Renal pelvis (tissue), 4 donors: ENCODE results near the gene ETFRF1. TPM values are rescaled to one million over a fixed set of nuclear protein-coding genes. Genes with fewer than 3 reads are reported as not detected.

Experiments used
- DNase-seq: peaks from one replicate; pipeline ENCODE4 v3.0.0-alpha.2; 2013
- polyA plus RNA-seq, 3 donors: library from polyadenylated mRNA; unstranded; fragments of 120-200 nt; gene quantifications; one replicate each; pipeline ENCODE4 v1.2.1, GENCODE V29; 2013; ENCODE audit not compliant: insufficient read length in 3 of 3

The ETFRF1 gene
- polyA plus RNA-seq, 3 donors = 37.1 to 40.2 (median 39.0) TPM

- no peak for DNase-seq
Measured at GRCh38 chr12:25200703-25201102, 5.7 kb downstream of the ETFRF1 start.

DNA sequence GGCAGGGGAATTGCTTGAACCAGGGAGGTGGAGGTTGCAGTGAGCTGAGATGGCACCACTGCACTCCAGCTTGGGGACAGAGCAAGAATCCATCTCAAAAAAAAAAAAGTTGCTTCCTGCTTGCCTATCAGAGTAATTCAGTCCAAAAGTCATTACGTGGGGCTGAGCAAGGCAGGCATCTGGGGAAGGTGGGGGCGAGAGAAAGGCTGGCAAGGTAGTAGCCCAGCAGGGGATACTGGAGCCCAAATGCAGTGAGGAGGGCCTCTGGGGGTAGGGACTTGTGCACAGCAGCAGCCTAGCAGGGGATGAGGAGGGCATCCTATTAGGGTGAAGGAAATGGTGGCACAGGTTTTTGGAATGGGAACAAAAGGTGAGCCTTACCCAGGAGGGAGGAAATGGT lies 7.1 kb downstream of the ETFRF1 start:
- DNase-seq = no peak

GRCh38 chr12:25207411-25207810 lies 12.4 kb downstream of the ETFRF1 start:
- DNase-seq = no peak

DNA sequence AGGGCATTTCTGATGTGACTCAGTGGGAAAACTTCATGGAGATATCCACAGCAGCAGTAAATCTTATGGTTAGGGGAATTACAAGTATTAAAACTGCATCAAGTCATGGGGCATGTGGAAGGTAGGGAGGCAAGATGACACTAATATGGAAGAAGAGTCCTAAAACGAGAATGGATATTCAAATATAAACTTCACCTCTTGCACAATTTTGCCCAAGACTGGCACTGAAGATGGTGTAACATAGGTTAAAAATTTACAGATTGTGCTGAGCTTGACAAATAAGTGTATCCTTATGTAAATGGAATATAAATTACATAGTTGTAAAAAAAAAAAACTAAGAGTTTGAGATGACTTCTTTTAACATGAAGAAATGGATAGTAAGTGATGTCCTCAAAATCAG lies 12.8 kb downstream of the ETFRF1 start:
- no peak for DNase-seq

GRCh38 chr12:25208554-25208953 lies 13.5 kb downstream of the ETFRF1 start:
- no peak for DNase-seq

GRCh38 chr12:25213338-25213737 lies 18.3 kb downstream of the ETFRF1 start:
- no peak for DNase-seq

- no peak for DNase-seq
Measured at GRCh38 chr12:25236190-25236589, 41.2 kb downstream of the ETFRF1 start.

- no peak for DNase-seq
Measured at GRCh38 chr12:25236626-25237025, 41.6 kb downstream of the ETFRF1 start.

DNA sequence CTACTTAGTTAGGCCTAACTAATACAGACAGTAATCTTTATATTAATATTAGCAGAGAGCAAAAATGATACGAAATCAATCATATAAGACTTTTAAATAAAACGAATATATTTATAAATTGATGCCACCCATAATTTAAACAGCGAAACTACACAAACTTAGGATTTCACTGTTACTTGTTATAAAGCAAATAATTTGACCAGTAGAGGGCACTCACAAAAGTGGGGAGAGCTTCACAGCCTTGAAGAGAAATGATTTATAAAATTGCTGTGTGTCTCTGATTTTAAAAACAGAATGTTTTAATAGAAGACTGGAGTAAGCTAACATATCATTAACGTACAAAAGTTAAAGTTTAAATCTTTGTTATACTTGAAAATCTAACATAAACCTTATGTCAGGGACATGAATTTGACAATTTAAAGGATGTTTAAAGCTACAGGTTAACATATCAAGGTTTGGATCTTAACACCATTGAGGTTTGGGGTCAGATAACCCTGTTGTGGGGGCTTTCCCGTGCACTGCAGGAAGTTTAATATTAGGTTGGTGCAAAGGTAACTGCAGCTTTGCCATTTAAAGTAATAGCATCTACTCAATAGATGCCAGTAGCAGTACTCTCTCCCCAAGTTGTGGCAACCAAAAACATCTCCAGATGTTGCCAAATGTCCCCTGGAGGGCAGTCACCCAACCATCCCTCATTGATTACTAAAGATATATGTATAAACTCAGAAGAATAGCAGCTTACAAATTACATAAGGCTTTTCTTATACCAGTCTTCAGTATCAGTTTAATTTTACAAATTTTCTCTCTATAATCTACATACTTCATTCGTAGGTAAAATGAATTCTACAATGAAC lies 46.4 kb downstream of the ETFRF1 start:
- DNase-seq = peak; percentile 27

DNA sequence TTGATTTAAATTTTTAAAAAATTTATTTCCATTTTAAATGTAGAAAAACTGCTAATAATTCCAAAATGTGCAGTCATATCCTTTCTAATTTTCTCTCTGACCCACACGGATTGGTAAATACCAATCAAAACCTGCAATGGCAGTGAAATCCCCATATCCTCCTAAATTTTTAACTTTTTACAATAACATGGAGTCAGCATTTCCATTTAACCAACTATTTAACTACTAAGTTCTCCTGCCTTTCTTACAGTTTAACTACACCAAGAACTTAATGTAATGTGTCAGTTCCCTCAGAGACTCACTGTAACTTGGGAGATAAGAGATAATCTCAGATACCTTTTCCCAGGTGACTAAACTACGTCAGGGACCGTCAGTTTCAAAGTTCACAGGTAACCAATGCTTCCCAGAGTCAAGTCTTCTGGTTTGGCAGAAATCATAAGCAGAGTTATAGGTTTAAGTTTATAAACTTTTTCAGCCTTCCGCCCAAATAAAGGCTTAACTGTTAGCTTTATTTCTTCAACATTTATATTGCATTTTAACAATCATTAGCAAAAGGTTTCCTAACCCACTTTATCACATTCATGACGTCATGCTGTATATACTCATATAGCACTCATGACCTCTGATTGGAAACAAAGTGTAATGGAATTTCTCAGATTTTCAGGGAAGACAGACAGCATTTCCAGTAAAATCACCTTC lies 48.1 kb downstream of the ETFRF1 start:
- DNase-seq = no peak

DNA sequence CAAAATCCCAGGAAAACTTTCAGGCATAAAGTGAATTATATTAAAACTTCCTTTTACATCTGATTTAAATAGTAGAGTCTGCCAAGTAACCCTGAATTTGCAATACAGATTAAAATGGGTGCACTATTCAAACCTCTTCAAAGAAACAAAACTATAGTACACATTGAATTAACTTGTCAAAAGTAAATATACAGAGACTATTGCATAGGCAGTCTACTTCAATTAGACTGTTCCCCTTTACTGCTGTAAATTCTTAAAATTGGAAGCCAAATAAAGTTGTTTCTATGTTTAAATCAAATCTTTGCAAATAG lies 48.6 kb downstream of the ETFRF1 start:
- no peak for DNase-seq

DNA sequence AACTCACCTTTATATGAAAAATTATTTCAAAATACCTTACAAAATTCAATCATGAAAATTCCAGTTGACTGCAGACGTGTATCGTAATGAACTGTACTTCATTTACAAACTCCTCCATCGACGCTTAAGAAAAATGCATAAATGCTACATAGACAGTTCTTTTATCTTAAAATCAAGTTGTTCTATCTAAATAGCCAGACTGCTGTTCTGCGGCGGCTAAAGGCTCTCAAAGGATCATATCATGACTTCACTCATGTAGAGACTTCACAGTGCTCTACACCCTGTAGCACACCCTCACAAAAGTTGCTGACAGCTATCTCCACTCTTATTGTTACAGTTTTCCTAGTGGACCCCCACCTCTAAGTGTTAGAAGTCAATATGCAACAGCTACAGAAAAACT lies 50.5 kb downstream of the ETFRF1 start:
- no peak for DNase-seq

GRCh38 chr12:25248137-25248536 lies 53.1 kb downstream of the ETFRF1 start:
- no peak for DNase-seq

- no peak for DNase-seq
Measured at GRCh38 chr12:25248732-25249131, 53.7 kb downstream of the ETFRF1 start.

DNA sequence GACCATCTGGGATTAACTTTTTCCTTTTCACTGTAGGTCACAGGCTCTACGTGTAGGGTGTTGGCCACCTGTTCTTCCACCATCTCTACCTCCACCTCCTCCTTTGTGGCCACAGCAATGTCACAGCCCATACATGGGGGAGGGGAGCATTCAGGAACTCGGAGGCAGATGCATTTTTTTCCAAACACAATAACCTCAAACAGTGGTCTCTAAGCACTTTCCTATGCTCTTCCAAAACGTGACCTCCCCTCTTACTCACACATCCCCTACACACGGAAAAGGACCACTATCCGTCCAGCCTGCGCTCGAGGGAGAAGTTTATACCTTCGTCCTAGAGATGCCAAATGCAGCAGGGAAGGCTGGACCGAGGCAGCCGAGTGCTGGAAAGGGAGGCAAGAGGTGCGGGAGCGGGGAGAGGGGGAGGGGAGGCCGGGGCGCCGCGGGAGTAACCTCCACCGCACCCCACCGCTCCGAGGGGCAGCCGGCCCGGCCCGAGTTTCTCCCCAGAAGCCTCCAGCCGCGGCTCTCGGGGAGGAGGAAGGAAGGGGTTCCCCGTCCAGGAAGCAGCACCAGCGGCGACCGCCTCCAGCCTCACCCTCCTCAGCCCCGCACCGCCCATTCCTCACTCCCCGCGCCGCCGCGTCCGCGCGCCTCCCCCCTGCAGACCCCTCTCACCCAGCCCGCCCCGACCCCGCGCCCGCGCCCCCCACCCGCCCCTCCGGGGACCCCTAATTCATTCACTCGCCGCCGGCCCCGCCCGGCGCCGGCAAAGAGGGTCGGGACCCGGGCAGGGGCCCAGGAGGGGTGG lies 55.1 kb downstream of the ETFRF1 start:
- DNase-seq = peak; percentile 30

DNA sequence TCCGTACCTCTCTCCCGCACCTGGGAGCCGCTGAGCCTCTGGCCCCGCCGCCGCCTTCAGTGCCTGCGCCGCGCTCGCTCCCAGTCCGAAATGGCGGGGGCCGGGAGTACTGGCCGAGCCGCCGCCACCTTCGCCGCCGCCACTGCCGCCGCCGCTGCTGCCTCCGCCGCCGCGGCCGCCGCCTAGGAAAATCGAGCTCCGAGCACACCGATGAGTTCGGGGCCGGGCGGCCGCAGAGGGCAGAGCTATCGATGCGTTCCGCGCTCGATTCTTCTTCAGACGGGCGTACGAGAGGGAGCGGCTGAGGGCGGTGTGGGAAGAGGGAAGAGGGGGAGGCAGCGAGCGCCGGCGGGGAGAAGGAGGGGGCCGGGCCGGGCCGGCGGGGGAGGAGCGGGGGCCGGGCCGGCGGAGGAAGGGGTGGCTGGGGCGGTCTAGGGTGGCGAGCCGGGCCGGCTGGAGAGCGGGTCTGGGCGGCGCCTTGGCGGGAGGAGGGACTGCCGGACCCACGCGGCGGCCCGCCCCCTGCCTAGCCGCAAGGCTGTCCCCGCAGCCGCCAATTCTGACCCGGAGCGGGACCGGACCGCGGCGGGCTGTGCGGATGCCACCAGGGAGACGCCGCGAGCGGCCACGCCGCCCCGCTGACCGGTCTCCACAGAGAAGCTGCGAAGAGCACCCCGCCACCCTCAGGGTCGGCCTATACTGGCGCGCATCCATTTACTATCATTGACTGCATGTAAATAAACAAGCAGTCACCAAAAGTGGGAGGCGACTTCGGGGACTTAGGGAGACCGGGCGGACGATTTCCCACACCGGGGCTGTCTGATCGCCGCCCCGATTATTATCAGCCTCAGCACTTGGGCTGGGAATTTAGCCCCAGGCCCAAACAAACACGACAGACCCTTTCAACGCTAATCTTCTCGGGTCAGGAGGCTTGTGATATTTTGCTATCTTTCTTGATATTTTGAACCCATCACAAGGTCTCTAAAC lies 56.0 kb downstream of the ETFRF1 start, which contains the start of gene KRAS:
Gene KRAS (minus strand): TSS at position 186 of the 987 bp plus-strand sequence.
- DNase-seq = peak; percentile 97

- no peak for DNase-seq
Measured at GRCh38 chr12:25251769-25252168, 56.7 kb downstream of the ETFRF1 start.

DNA sequence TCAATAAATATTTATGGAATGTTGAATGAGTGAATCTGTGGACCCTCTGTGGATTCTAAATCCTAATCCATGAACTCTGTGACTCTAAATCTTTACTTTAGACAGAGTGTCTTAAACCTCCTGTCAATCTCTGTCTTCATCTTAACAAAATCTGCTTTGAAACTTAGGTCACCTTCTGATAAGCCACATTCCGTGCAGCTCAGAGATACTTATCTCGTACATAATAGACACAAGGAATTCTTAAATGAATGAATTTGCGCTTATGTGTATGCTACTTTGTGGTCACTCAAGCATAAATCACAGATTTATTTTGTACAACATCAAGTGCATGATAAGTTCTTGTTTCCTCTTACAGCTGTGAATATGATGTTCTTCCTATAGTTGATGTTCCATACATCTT lies 57.9 kb downstream of the ETFRF1 start:
- no peak for DNase-seq

DNA sequence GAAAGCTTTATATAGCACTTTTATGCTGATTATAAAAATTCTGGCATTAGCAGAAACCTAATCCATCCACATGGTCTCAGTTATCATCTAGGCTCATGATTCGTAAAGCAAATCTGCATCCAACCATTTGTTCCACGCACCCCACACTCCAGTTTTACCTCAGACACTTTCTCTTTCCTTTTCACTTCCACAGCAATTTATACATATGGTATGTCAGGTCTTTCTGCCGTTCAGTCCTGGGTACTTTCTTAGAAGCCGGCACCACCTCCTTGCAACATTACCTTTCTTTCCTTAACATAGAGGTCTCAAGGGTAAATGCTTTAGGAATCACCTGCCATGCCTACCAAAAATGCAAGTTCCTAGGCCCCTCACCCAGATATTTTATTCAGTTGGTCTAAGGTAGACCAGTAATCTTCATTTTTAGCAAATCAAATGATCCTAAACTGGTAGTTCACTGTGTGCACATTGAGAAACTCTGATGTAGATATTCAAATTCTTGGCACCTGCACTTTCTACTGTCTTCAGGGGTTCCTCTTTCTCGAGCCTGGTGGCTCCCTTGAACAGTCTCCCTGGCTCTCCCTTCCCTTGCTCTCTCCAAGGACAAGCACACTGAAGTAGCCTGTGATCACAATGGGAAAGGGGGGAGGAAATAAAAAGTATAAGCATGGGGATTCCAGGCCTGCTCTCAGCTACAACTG lies 58.5 kb downstream of the ETFRF1 start:
- no peak for DNase-seq

DNA sequence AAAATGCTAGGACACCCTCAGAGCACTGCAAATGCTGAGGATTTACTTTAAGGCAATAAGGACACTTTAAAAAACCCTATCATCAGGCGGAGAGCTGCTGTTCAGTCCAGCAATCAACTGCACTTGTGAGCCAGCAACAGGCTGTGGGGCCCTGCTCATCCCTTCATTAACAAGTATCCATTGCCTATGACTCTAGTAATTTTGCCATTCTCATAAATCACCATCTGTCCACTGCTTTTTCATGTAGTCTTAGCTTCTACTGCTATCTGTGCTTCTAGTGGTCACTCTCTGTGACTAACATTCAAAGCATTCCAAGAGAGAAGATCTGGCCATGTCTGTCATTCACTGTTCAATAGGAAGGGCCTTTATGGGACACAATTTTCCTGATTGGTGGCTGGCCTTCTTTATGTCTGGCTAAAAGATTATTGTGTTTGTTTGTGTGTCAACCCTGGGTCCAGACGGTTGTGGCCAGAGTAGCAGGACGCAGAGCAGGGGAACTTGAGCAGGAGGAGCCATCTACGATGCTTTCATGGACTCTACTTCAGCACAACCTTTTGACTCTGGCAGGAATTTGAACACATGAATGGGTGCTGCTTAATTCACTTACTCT lies 59.3 kb downstream of the ETFRF1 start:
- DNase-seq = no peak
